Measurements from ENCODE around the gene PPCS.

The PPCS gene

DNA sequence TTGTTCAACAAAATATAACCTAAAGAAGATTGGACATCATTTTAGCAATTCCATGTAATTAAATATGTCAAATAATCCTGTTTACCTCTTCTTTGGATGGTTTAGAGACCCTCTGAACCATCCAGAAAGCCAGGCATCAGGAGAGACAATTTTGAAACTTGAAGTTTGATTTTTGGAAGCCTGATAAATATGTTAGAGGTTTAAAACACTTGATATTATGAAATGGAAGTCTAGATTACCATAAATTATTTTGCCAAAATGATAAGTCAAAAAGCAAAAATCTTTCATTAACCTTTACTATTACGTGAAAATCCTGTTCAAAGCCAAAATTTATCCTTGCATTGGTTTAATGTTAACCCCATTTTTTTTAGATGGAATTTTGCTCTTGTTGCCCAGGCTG, 50.2 kb downstream of the PPCS start:
- Histone ChIP-seq H3K9ac (ENCODE audit: low read length in 5 of 5) (no peak overlapping the region), H3K9me3 (ENCODE audit: control insufficient read depth in 5 of 5, low read length in 5 of 5) (peaks cover 20 to 74% (median 72%) of the 10 kb centered on the region in 5 donors), H3K36me3 (ENCODE audit: control insufficient read depth in 5 of 5, insufficient read depth in 5 of 5, low read length in 5 of 5) (peaks cover 0 to 26% (median 2%) of the 10 kb centered on the region in 5 donors), H3K4me3 (ENCODE audit: low read depth in 1 of 5, low read length in 5 of 5) (peak overlapping the region in 1 of 5 donors; percentile 37), H3K27ac (ENCODE audit: low read depth, low read length) (no peak overlapping the region), H3K27me3 (ENCODE audit: control insufficient read depth in 5 of 5, insufficient read depth in 4 of 5, low read length in 5 of 5) (no peaks in the 10 kb centered on the region), H3K4me1 (ENCODE audit: control insufficient read depth in 5 of 5, insufficient read depth in 5 of 5, low read length in 5 of 5) (no peaks in the 10 kb centered on the region)
